Measurements from ENCODE around the gene ENDOG.
A peak's percentile ranks its signal among the peaks of the same experiment; 100 is the strongest.

ENDOG gene

GRCh38 chr9:128828267-128828666 lies 10.0 kb downstream of the ENDOG start:
- Histone ChIP-seq H3K9ac (peak overlapping the region; percentile 92; the same call in 1 of the 2 replicates), H3K4me3 (peak overlapping the region; percentile 85; the same call in 1 of the 2 replicates), H3K4me2 (peak overlapping the region; percentile 90), H4K20me1 (peaks cover 13% of the 10 kb centered on the region; the same call in 1 of the 2 replicates), H3K27ac (no peak overlapping the region), H3K36me3 (peaks cover 57% of the 10 kb centered on the region), H3K9me3 (no peaks in the 10 kb centered on the region), H3K4me1 (peaks cover 22% of the 10 kb centered on the region), H3K27me3 (no peaks in the 10 kb centered on the region)
- no peak for TF ChIP-seq Cebpa-rat (IDR thresholded peaks at IDR 0.05)

- Histone ChIP-seq H3K27me3 (no peaks in the 10 kb centered on the region), H3K36me3 (peaks cover 57% of the 10 kb centered on the region), H3K4me3 (peak overlapping the region; percentile 85), H3K4me2 (peak overlapping the region; percentile 90), H3K27ac (peak overlapping the region; percentile 83), H4K20me1 (peaks cover 9% of the 10 kb centered on the region; the same call in 1 of the 2 replicates), H3K9ac (peak overlapping the region; percentile 92), H3K9me3 (no peaks in the 10 kb centered on the region), H3K4me1 (peaks cover 19% of the 10 kb centered on the region)
- TF ChIP-seq Cebpa-rat (IDR thresholded peaks at IDR 0.05), result no peak
These were observed 10.6 kb downstream of the ENDOG start for GRCh38 chr9:128828719-128829452.

GRCh38 chr9:128829477-128830251 lies 11.4 kb downstream of the ENDOG start, which contains the start of gene SPOUT1:
TSS of gene SPOUT1 (minus strand) at chr9:128829794. CDS start at chr9:128829780, 14 bp downstream.
- Histone ChIP-seq H3K36me3 (peaks cover 56% of the 10 kb centered on the region), H4K20me1 (peaks cover 9% of the 10 kb centered on the region; the same call in 1 of the 2 replicates), H3K4me2 (peak within 1 kb of the TSS; percentile 90), H3K9me3 (no peaks in the 10 kb centered on the region), H3K27me3 (no peaks in the 10 kb centered on the region), H3K27ac (peak within 1 kb of the TSS; percentile 83), H3K9ac (peak within 1 kb of the TSS; percentile 92), H3K4me3 (peak within 1 kb of the TSS; percentile 85), H3K4me1 (peaks cover 19% of the 10 kb centered on the region)
- TF ChIP-seq Cebpa-rat (IDR thresholded peaks at IDR 0.05), result no peak

- Histone ChIP-seq H3K4me3 (no peak overlapping the region), H3K4me2 (no peak overlapping the region), H3K9me3 (no peaks in the 10 kb centered on the region), H3K36me3 (peaks cover 52% of the 10 kb centered on the region), H3K9ac (no peak overlapping the region), H4K20me1 (peaks cover 5% of the 10 kb centered on the region; the same call in 1 of the 2 replicates), H3K27ac (no peak overlapping the region), H3K27me3 (no peaks in the 10 kb centered on the region), H3K4me1 (peaks cover 8% of the 10 kb centered on the region)
- TF ChIP-seq Cebpa-rat (IDR thresholded peaks at IDR 0.05), result no peak
These were observed 15.4 kb downstream of the ENDOG start for GRCh38 chr9:128833696-128834095.

GRCh38 chr9:128835246-128836210 lies 17.2 kb downstream of the ENDOG start:
- Histone ChIP-seq H4K20me1 (no peaks in the 10 kb centered on the region), H3K36me3 (peaks cover 70% of the 10 kb centered on the region), H3K9ac (no peak overlapping the region), H3K27ac (no peak overlapping the region), H3K4me1 (no peaks in the 10 kb centered on the region), H3K9me3 (no peaks in the 10 kb centered on the region), H3K4me3 (no peak overlapping the region), H3K4me2 (no peak overlapping the region), H3K27me3 (no peaks in the 10 kb centered on the region)
- TF ChIP-seq Cebpa-rat (IDR thresholded peaks at IDR 0.05), result no peak

GRCh38 chr9:128836509-128837145 lies 18.3 kb downstream of the ENDOG start:
- peaks cover 3% of the 10 kb centered on the region; the same call in 1 of the 2 replicates for H3K4me1 ChIP-seq
- H4K20me1 ChIP-seq, result no peaks in the 10 kb centered on the region
- H3K4me2 ChIP-seq, result no peak overlapping the region
- peaks cover 80% of the 10 kb centered on the region for H3K36me3 ChIP-seq
- H3K4me3 ChIP-seq, result no peak overlapping the region
- no peaks in the 10 kb centered on the region for H3K27me3 ChIP-seq
- no peaks in the 10 kb centered on the region for H3K9me3 ChIP-seq
- TF ChIP-seq Cebpa-rat (IDR thresholded peaks at IDR 0.05), result no peak
- H3K9ac ChIP-seq, result no peak overlapping the region
- H3K27ac ChIP-seq, result no peak overlapping the region

GRCh38 chr9:128838338-128838737 lies 20.0 kb downstream of the ENDOG start:
- TF ChIP-seq Cebpa-rat (IDR thresholded peaks at IDR 0.05), result no peak
- Histone ChIP-seq H3K4me2 (no peak overlapping the region), H3K4me1 (peaks cover 6% of the 10 kb centered on the region; the same call in 1 of the 2 replicates), H3K9me3 (no peaks in the 10 kb centered on the region), H3K9ac (no peak overlapping the region), H3K27me3 (no peaks in the 10 kb centered on the region), H3K27ac (no peak overlapping the region), H3K36me3 (peaks cover 86% of the 10 kb centered on the region), H4K20me1 (no peaks in the 10 kb centered on the region), H3K4me3 (no peak overlapping the region)

- Histone ChIP-seq H3K27me3 (no peaks in the 10 kb centered on the region), H3K36me3 (peaks cover 73% of the 10 kb centered on the region), H4K20me1 (peaks cover 5% of the 10 kb centered on the region), H3K4me1 (peaks cover 15% of the 10 kb centered on the region), H3K4me3 (no peak overlapping the region), H3K9ac (no peak overlapping the region), H3K27ac (no peak overlapping the region), H3K4me2 (no peak overlapping the region), H3K9me3 (no peaks in the 10 kb centered on the region)
- no peak for TF ChIP-seq Cebpa-rat (IDR thresholded peaks at IDR 0.05)
These were observed 22.2 kb downstream of the ENDOG start for GRCh38 chr9:128840524-128840923.

Data from BLaER1 (cell line).